ENCODE measurements around the gene KIRREL3.

- TF ChIP-seq CTCF (IDR thresholded peaks at IDR 0.05 in 2 of 3, conservative IDR thresholded peaks at IDR 0.05 in 1 of 3; ENCODE audit: insufficient read depth in 2 of 3, low read depth in 1 of 3, low read length in 3 of 3): no peak
- no peak for TF ChIP-seq USF1 (CRISPR knock-in tag; IDR thresholded peaks at IDR 0.05)
- no peak for TF ChIP-seq RERE (CRISPR knock-in tag; IDR thresholded peaks at IDR 0.05; ENCODE audit: borderline replicate concordance)
- no peak for TF ChIP-seq BRCA1 (IDR thresholded peaks at IDR 0.05)
- TF ChIP-seq BRCA1 (CRISPR knock-in tag; IDR thresholded peaks at IDR 0.05): no peak
- no peak for TF ChIP-seq HDAC8 (tag; IDR thresholded peaks at IDR 0.05)
- TF ChIP-seq HNRNPH1 (optimal IDR thresholded peaks at IDR 0.05; ENCODE audit: low read depth, low read length): no peak
- TF ChIP-seq MXI1 (IDR thresholded peaks at IDR 0.05; ENCODE audit: low read depth, low read length): no peak
- TF ChIP-seq EZH2 (IDR thresholded peaks at IDR 0.05; ENCODE audit: borderline replicate concordance, low read depth, low read length): no peak
- no peak for TF ChIP-seq SOX6 (IDR thresholded peaks at IDR 0.05)
- no peak for TF ChIP-seq ZFP36 (IDR thresholded peaks at IDR 0.05; ENCODE audit: low read depth, low read length, partially characterized antibody)
- no peak for TF ChIP-seq NFYB (IDR thresholded peaks at IDR 0.05; ENCODE audit: extremely low read depth, insufficient read length)
Observed at GRCh38 chr11:126676536-126676935, 324.0 kb downstream of the KIRREL3 start.

Data from K562 (cell line).